ENCODE results near the gene NRARP. TPM values are rescaled to one million over a fixed set of nuclear protein-coding genes. Genes with fewer than 3 reads are reported as not detected.
A peak's percentile ranks its signal among the peaks of the same experiment; 100 is the strongest.

Gene NRARP
- total RNA-seq, 1 experiment from 2014 or later: 24.7 TPM

DNA sequence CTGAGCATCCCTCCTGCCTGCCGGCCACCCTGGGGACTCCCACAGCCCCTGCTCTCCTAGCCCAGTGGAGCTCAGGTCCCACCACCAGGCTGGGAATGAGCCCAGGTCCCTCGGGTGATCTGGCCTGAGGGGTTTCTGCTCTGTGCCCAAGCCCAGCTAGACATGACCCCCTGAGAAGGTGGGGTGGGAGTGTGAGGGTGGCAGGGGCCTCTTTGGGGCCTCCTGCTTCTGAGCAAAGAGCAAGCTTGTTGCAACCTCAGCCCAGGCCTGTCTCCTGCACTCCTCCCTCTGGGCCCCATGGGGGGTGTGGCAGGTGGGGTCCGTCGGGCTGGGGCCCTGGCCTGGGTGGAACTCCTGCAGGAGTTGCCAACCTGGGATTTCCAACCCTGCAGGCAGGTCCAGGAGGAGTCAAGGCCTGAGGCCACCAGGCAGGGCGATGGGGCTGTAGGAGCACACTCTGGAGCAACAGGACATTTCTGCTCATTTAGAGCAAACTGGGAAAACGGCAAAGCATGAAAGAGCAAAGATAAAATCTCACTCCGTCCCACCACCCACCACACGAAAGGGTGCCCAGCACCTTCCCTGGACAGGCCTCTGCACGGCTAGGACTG lies 11.4 kb upstream of the NRARP start:
- intact Hi-C loops (cut with micrococcal nuclease; ENCODE audit: unreplicated experiment): no loop called here
- no TSS peak for BruUV-seq (replicated peaks)
- CTCF ChIA-PET: interaction anchor here (0.5 to 1.7 kb wide), 2 partner anchors 11 to 19 kb away, joined by 5 to 7 read pairs; partner anchors contain the start of gene NRARP
- H3K4me3 ChIP-seq (ENCODE audit: low read depth, low read length): no peak overlapping the region
- Mint-ChIP-seq H3K27ac (ENCODE audit: unreplicated experiment) (no peak overlapping the region), H3K27me3 (ENCODE audit: insufficient read depth, unreplicated experiment) (no peaks in the 10 kb centered on the region), H3K36me3 (ENCODE audit: insufficient read depth, unreplicated experiment) (no peaks in the 10 kb centered on the region), H3K4me1 (ENCODE audit: low read depth, unreplicated experiment) (no peaks in the 10 kb centered on the region), H3K9me3 (ENCODE audit: unreplicated experiment) (no peaks in the 10 kb centered on the region), H3K4me3 (ENCODE audit: unreplicated experiment) (no peak overlapping the region)
- no peak for TF ChIP-seq CTCF (IDR thresholded peaks at IDR 0.05; ENCODE audit: insufficient read depth in 1 of 2, low read depth in 1 of 2, low read length in 1 of 2, severe bottlenecking in 1 of 2, unreplicated experiment in 1 of 2)
- peak; percentile 47 to 62 for DNase-seq
- POLR2A ChIA-PET: interaction anchor here (0.9 to 1.3 kb wide), 2 partner anchors 11 to 20 kb away, joined by 4 read pairs; partner anchors contain the start of gene NRARP
- H3K36me3 ChIP-seq (ENCODE audit: control insufficient read depth, insufficient read depth, low read length): no peaks in the 10 kb centered on the region
- H3K4me1 ChIP-seq: peaks cover 54% of the 10 kb centered on the region
- H3K27me3 ChIP-seq (replicated peaks; ENCODE audit: control insufficient read depth, insufficient read depth, low read length): no peaks in the 10 kb centered on the region
- no peaks in the 10 kb centered on the region for H3K9me3 ChIP-seq

DNA sequence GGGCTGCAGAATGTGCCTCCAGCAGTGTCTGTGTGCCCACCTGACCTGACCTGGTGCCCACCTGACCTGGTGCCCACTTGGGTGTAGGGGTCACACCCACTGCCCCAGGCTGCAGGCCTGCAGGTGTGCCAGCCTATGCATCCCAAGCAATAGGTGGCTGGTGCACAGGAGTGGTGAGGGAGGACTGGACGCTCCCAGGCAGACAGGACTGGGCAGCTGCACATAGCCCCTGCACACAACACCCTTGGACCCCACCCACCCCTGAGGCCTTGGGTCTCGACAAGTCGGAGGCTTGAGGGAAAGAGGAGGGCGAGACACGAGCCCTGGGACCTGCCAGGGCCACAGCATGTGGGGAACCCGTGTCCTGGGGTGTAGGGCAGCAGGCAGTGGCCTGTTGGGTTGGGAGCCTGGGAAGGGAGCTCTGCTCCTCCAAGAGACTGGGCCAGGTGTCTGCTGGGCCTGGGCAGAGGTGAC lies 10.8 kb upstream of the NRARP start:
- DNase-seq: peak in 1 of 2 experiments; percentile 43
- no peaks in the 10 kb centered on the region for H3K36me3 Mint-ChIP-seq (ENCODE audit: insufficient read depth, unreplicated experiment)
- no peaks in the 10 kb centered on the region for H3K4me1 Mint-ChIP-seq (ENCODE audit: low read depth, unreplicated experiment)
- H3K36me3 ChIP-seq (ENCODE audit: control insufficient read depth, insufficient read depth, low read length): no peaks in the 10 kb centered on the region
- H3K27me3 Mint-ChIP-seq (ENCODE audit: insufficient read depth, unreplicated experiment): no peaks in the 10 kb centered on the region
- H3K4me3 ChIP-seq (ENCODE audit: low read depth, low read length): no peak overlapping the region
- no TSS peak for BruUV-seq (replicated peaks)
- H3K9me3 ChIP-seq: no peaks in the 10 kb centered on the region
- ChIA-PET POLR2A (interaction anchor here (0.9 to 1.3 kb wide), 2 partner anchors 10 to 19 kb away, joined by 4 read pairs; partner anchors contain the start of gene NRARP), CTCF (interaction anchor here (0.5 to 1.7 kb wide), 2 partner anchors 10 to 18 kb away, joined by 5 to 7 read pairs; partner anchors contain the start of gene NRARP)
- no peaks in the 10 kb centered on the region for H3K9me3 Mint-ChIP-seq (ENCODE audit: unreplicated experiment)
- no peak overlapping the region for H3K27ac Mint-ChIP-seq (ENCODE audit: unreplicated experiment)
- peaks cover 58% of the 10 kb centered on the region for H3K4me1 ChIP-seq
- intact Hi-C loops (cut with micrococcal nuclease; ENCODE audit: unreplicated experiment): no loop called here
- TF ChIP-seq CTCF (IDR thresholded peaks at IDR 0.05; ENCODE audit: insufficient read depth in 1 of 2, low read depth in 1 of 2, low read length in 1 of 2, severe bottlenecking in 1 of 2, unreplicated experiment in 1 of 2): no peak
- no peaks in the 10 kb centered on the region for H3K27me3 ChIP-seq (replicated peaks; ENCODE audit: control insufficient read depth, insufficient read depth, low read length)
- H3K4me3 Mint-ChIP-seq (ENCODE audit: unreplicated experiment): no peak overlapping the region

GRCh38 chr9:137311986-137312851 lies 10.1 kb upstream of the NRARP start:
- H3K27ac Mint-ChIP-seq (ENCODE audit: unreplicated experiment): no peak overlapping the region
- no peak for DNase-seq
- H3K4me1 Mint-ChIP-seq (ENCODE audit: low read depth, unreplicated experiment): no peaks in the 10 kb centered on the region
- TF ChIP-seq CTCF (IDR thresholded peaks at IDR 0.05; ENCODE audit: insufficient read depth in 1 of 2, low read depth in 1 of 2, low read length in 1 of 2, severe bottlenecking in 1 of 2, unreplicated experiment in 1 of 2): no peak
- BruUV-seq (replicated peaks): no TSS peak
- Histone ChIP-seq H3K4me1 (peaks cover 63% of the 10 kb centered on the region), H3K9me3 (no peaks in the 10 kb centered on the region), H3K27me3 (replicated peaks; ENCODE audit: control insufficient read depth, insufficient read depth, low read length) (no peaks in the 10 kb centered on the region), H3K4me3 (ENCODE audit: low read depth, low read length) (no peak overlapping the region), H3K36me3 (ENCODE audit: control insufficient read depth, insufficient read depth, low read length) (no peaks in the 10 kb centered on the region)
- no peaks in the 10 kb centered on the region for H3K27me3 Mint-ChIP-seq (ENCODE audit: insufficient read depth, unreplicated experiment)
- ChIA-PET CTCF (interaction anchor here (1.7 kb wide), 1 partner anchor 10 kb away, joined by 7 read pairs; the partner anchor contains the start of gene NRARP), POLR2A (interaction anchor here (1.3 kb wide), 2 partner anchors 10 kb away, joined by 4 to 7 read pairs; partner anchors contain the start of gene NRARP)
- no peaks in the 10 kb centered on the region for H3K9me3 Mint-ChIP-seq (ENCODE audit: unreplicated experiment)
- intact Hi-C loops (cut with micrococcal nuclease; ENCODE audit: unreplicated experiment): no loop called here
- H3K4me3 Mint-ChIP-seq (ENCODE audit: unreplicated experiment): no peak overlapping the region
- no peaks in the 10 kb centered on the region for H3K36me3 Mint-ChIP-seq (ENCODE audit: insufficient read depth, unreplicated experiment)

Data from Caco-2 (cell line).